OCI-LY7 (cell line): ENCODE results near the gene CDK14.

ENCODE experiments used
- EZH2phosphoT487 ChIP-seq: fragments of 200-600 bp; sonication (generic); IDR thresholded peaks from 2 replicates; pipeline ENCODE4 v1.6.1; 2018; ENCODE audit warnings: low read depth, borderline replicate concordance, mild to moderate bottlenecking, mixed run types, antibody characterized with exemption, low read length, moderate library complexity, mixed read lengths
- TF ChIP-seq, protein P1 (sequence below): fragments of 200-600 bp; sonication (generic); conservative IDR thresholded peaks from 2 replicates; pipeline ENCODE4 v1.5.1; 2014; ENCODE audit warnings: mild to moderate bottlenecking, antibody characterized with exemption, low read length, moderate library complexity, mixed read lengths

DNA sequence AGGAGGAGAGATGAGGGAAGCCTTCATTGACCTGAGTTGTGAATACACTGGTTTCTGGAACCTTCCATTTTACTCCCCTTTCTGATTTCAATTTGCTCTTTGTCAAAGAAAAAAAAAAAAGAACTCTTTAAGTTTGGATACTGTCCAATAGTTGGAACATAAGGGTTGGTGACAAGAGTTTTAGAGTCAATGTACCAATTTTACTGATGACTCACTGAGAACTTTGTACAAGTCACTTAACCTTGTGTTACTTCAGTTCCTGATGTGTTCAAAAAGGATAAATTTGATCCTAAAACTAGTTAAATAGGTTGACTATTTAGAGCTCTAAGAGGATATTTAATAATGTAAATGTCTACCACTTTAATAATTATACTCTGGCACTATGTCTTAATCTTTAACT is 4.1 kb upstream of the CDK14 start:
- TF ChIP-seq, protein P1, sequence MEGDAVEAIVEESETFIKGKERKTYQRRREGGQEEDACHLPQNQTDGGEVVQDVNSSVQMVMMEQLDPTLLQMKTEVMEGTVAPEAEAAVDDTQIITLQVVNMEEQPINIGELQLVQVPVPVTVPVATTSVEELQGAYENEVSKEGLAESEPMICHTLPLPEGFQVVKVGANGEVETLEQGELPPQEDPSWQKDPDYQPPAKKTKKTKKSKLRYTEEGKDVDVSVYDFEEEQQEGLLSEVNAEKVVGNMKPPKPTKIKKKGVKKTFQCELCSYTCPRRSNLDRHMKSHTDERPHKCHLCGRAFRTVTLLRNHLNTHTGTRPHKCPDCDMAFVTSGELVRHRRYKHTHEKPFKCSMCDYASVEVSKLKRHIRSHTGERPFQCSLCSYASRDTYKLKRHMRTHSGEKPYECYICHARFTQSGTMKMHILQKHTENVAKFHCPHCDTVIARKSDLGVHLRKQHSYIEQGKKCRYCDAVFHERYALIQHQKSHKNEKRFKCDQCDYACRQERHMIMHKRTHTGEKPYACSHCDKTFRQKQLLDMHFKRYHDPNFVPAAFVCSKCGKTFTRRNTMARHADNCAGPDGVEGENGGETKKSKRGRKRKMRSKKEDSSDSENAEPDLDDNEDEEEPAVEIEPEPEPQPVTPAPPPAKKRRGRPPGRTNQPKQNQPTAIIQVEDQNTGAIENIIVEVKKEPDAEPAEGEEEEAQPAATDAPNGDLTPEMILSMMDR = no peak
- TF ChIP-seq EZH2phosphoT487 = no peak
